ENCODE measurements around the gene ERC2.

DNA sequence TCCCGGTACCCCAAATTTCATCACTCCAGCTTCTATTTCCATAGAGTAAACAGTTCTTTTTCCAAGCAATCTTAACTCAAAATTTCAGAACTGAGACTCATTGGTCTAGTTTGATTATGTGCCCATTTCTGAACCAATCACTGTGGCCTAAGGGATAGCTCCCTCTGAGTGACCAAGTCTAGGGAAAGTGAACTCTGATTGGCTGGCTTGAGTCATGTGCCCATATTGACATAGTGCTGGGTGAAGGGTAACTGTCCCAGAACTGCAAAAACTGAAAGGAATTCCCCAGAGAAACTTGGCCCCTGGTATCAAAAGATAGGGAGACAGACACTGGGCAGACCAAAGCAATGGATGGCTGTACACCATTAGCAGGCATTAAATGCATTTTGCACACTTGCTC lies 810.0 kb downstream of the ERC2 start:
- TF ChIP-seq, protein P1, sequence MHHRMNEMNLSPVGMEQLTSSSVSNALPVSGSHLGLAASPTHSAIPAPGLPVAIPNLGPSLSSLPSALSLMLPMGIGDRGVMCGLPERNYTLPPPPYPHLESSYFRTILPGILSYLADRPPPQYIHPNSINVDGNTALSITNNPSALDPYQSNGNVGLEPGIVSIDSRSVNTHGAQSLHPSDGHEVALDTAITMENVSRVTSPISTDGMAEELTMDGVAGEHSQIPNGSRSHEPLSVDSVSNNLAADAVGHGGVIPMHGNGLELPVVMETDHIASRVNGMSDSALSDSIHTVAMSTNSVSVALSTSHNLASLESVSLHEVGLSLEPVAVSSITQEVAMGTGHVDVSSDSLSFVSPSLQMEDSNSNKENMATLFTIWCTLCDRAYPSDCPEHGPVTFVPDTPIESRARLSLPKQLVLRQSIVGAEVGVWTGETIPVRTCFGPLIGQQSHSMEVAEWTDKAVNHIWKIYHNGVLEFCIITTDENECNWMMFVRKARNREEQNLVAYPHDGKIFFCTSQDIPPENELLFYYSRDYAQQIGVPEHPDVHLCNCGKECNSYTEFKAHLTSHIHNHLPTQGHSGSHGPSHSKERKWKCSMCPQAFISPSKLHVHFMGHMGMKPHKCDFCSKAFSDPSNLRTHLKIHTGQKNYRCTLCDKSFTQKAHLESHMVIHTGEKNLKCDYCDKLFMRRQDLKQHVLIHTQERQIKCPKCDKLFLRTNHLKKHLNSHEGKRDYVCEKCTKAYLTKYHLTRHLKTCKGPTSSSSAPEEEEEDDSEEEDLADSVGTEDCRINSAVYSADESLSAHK (CRISPR knock-in tag; IDR thresholded peaks at IDR 0.05; ENCODE audit: borderline replicate concordance) = no peak
- no peak for TF ChIP-seq ZSCAN20 (CRISPR knock-in tag; IDR thresholded peaks at IDR 0.05; ENCODE audit: borderline replicate concordance)
- no peak for TF ChIP-seq SMC3 (IDR thresholded peaks at IDR 0.05; ENCODE audit: low read length)
- TF ChIP-seq, protein P2, sequence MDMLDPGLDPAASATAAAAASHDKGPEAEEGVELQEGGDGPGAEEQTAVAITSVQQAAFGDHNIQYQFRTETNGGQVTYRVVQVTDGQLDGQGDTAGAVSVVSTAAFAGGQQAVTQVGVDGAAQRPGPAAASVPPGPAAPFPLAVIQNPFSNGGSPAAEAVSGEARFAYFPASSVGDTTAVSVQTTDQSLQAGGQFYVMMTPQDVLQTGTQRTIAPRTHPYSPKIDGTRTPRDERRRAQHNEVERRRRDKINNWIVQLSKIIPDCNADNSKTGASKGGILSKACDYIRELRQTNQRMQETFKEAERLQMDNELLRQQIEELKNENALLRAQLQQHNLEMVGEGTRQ (IDR thresholded peaks at IDR 0.05; ENCODE audit: low read depth, low read length) = no peak
- TF ChIP-seq, protein P2 (CRISPR knock-in tag; IDR thresholded peaks at IDR 0.05; ENCODE audit: borderline replicate concordance) = no peak
- TF ChIP-seq, protein P3, sequence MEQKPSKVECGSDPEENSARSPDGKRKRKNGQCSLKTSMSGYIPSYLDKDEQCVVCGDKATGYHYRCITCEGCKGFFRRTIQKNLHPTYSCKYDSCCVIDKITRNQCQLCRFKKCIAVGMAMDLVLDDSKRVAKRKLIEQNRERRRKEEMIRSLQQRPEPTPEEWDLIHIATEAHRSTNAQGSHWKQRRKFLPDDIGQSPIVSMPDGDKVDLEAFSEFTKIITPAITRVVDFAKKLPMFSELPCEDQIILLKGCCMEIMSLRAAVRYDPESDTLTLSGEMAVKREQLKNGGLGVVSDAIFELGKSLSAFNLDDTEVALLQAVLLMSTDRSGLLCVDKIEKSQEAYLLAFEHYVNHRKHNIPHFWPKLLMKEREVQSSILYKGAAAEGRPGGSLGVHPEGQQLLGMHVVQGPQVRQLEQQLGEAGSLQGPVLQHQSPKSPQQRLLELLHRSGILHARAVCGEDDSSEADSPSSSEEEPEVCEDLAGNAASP (CRISPR knock-in tag; IDR thresholded peaks at IDR 0.05; ENCODE audit: borderline replicate concordance) = no peak
- TF ChIP-seq POLR2A (IDR thresholded peaks at IDR 0.05; ENCODE audit: insufficient read depth in 1 of 2, low read depth in 2 of 2, low read length in 2 of 2) = no peak
- TF ChIP-seq RXRA (CRISPR knock-in tag; IDR thresholded peaks at IDR 0.05) = no peak
- TF ChIP-seq ZNF564 (CRISPR knock-in tag; IDR thresholded peaks at IDR 0.05) = no peak
- TF ChIP-seq EP300 (IDR thresholded peaks at IDR 0.05; ENCODE audit: low read depth in 2 of 2, low read length in 2 of 2) = no peak
- no peak for TF ChIP-seq EP300 (CRISPR knock-in tag; IDR thresholded peaks at IDR 0.05; ENCODE audit: borderline replicate concordance)
- no peak for TF ChIP-seq YEATS2 (CRISPR knock-in tag; IDR thresholded peaks at IDR 0.05; ENCODE audit: borderline replicate concordance)
- TF ChIP-seq MXI1 (IDR thresholded peaks at IDR 0.05; ENCODE audit: borderline replicate concordance, low read depth, low read length) = no peak
- no peak for TF ChIP-seq NFIC (IDR thresholded peaks at IDR 0.05; ENCODE audit: low read length)
